Natural killer cell (primary cell): ENCODE results near the gene CERS5. TPM values are rescaled to one million over a fixed set of nuclear protein-coding genes. Genes with fewer than 3 reads are reported as not detected.

ENCODE experiments used
- ATAC-seq, 3 donors: fragments of 150-1000 bp in 2 of 3; fragments of 200-7000 bp in 1 of 3; cut with Tn5 transposase; 1 replicate in 1 of 3; 2 replicates in 2 of 3; pipeline ENCODE4 v1.10.0; 2021; ENCODE audit warnings: mild to moderate bottlenecking in 2 of 3, moderate library complexity in 2 of 3
- DNase-seq, 2 donors: peaks; one replicate each; pipeline versions ENCODE4 v3.0.0 to v3.0.0-alpha.2; 2013 to 2021; ENCODE audit warnings: mixed read lengths in 1 of 2
- H3K27ac ChIP-seq: one replicate; pipeline ENCODE4 v1.5.1; 2013; ENCODE audit warnings: mild to moderate bottlenecking, low read length
- H3K27me3 ChIP-seq: one replicate; pipeline ENCODE4 v1.6.1; 2013; ENCODE audit warnings: low read length; ENCODE audit not compliant: control insufficient read depth, insufficient read depth
- H3K36me3 ChIP-seq: one replicate; pipeline ENCODE4 v1.6.1; 2013; ENCODE audit warnings: low read length; ENCODE audit not compliant: control insufficient read depth, insufficient read depth
- H3K4me1 ChIP-seq: one replicate; pipeline ENCODE4 v1.6.1; 2013; ENCODE audit warnings: low read length; ENCODE audit not compliant: control insufficient read depth, insufficient read depth
- H3K4me3 ChIP-seq: one replicate; pipeline ENCODE4 v1.5.1; 2013; ENCODE audit warnings: low read length
- H3K9me3 ChIP-seq: one replicate; pipeline ENCODE4 v1.6.1; 2013; ENCODE audit warnings: low read length; ENCODE audit not compliant: control insufficient read depth, insufficient read depth
- H3K27ac Mint-ChIP-seq, 2 donors: one replicate each; pipeline ENCODE4 v1.8.0; 2022; ENCODE audit warnings: mild to moderate bottlenecking in 2 of 2, mixed read lengths in 2 of 2, moderate library complexity in 1 of 2
- H3K27me3 Mint-ChIP-seq, 2 donors: one replicate each; pipeline ENCODE4 v1.8.0; 2022; ENCODE audit warnings: low read depth in 2 of 2, mixed read lengths in 2 of 2
- H3K36me3 Mint-ChIP-seq: one replicate; pipeline ENCODE4 v1.8.0; 2022; ENCODE audit warnings: mixed read lengths
- H3K4me1 Mint-ChIP-seq, 2 donors: one replicate each; pipeline ENCODE4 v1.8.0; 2022; ENCODE audit warnings: mixed read lengths in 2 of 2
- H3K4me3 Mint-ChIP-seq: one replicate; pipeline ENCODE4 v1.8.0; 2022; ENCODE audit warnings: mild to moderate bottlenecking, moderate library complexity, mixed read lengths
- H3K9me3 Mint-ChIP-seq, 2 donors: one replicate each; pipeline ENCODE4 v1.8.0; 2022; ENCODE audit warnings: mixed read lengths in 2 of 2
- CTCF ChIP-seq: fragments of 200-600 bp; IDR thresholded peaks from one replicate; pipeline ENCODE4 v1.8.0; 2022; ENCODE audit warnings: antibody characterized with exemption
- WGBS: methylation state at CpG from one replicate; pipeline ENCODE4 v1.1.7; 2013; ENCODE audit warnings: missing lambda C conversion rate; ENCODE audit not compliant: insufficient coverage; 5-methylcytosine and 5-hydroxymethylcytosine counted together
- intact Hi-C: fragments of 100-400 bp; cut with micrococcal nuclease; formaldehyde crosslinking; loops from one replicate; pipeline ENCODE4 v1.14.2; 2022
- total RNA-seq, 4 donors: library from RNA; stranded (reverse); fragments of 120-200 nt in 1 of 4; gene quantifications; one replicate each; pipeline versions ENCODE4 v1.2.3 to v1.2.4, GENCODE V29; 2013 to 2022

The CERS5 gene
- total RNA-seq, 3 donors from 2014 or later (not counting 1 experiment from before 2014, with no cell fraction given), result 69.9 to 81.2 (median 75.8) TPM

GRCh38 chr12:50185301-50185895 is 18.2 kb upstream of the CERS5 start:
- peak overlapping the region in 1 of 2 donors; percentile 35 for H3K27ac Mint-ChIP-seq
- H3K27me3 ChIP-seq, result no peaks in the 10 kb centered on the region
- no peaks in the 10 kb centered on the region for H3K9me3 ChIP-seq
- no peak overlapping the region for H3K4me3 Mint-ChIP-seq
- H3K36me3 Mint-ChIP-seq, result peaks cover 6% of the 10 kb centered on the region
- DNase-seq (no peak), ATAC-seq (no peak)
- H3K9me3 Mint-ChIP-seq, result no peaks in the 10 kb centered on the region
- H3K4me1 ChIP-seq, result no peaks in the 10 kb centered on the region
- WGBS, result 89% methylated on average over 4 of the region's 4 CpGs
- H3K27ac ChIP-seq, result no peak overlapping the region
- peaks cover 0 to 5% of the 10 kb centered on the region in 2 donors for H3K4me1 Mint-ChIP-seq
- intact Hi-C loops, result no loop called here
- H3K4me3 ChIP-seq, result no peak overlapping the region
- peaks cover 12% of the 10 kb centered on the region for H3K36me3 ChIP-seq
- TF ChIP-seq CTCF, result no peak
- no peaks in the 10 kb centered on the region for H3K27me3 Mint-ChIP-seq

- peaks cover 6% of the 10 kb centered on the region for H3K36me3 Mint-ChIP-seq
- Histone ChIP-seq H3K27me3 (no peaks in the 10 kb centered on the region), H3K27ac (no peak overlapping the region), H3K9me3 (no peaks in the 10 kb centered on the region), H3K4me1 (no peaks in the 10 kb centered on the region), H3K36me3 (peaks cover 13% of the 10 kb centered on the region), H3K4me3 (no peak overlapping the region)
- no peak for TF ChIP-seq CTCF
- peaks cover 0 to 4% of the 10 kb centered on the region in 2 donors for H3K4me1 Mint-ChIP-seq
- no peaks in the 10 kb centered on the region for H3K27me3 Mint-ChIP-seq
- intact Hi-C loops, result no loop called here
- ATAC-seq (no peak), DNase-seq (no peak)
- no peaks in the 10 kb centered on the region for H3K9me3 Mint-ChIP-seq
- no peak overlapping the region for H3K4me3 Mint-ChIP-seq
- WGBS, result 94% methylated on average over 5 of the region's 5 CpGs
- H3K27ac Mint-ChIP-seq, result no peak overlapping the region
These were observed 17.1 kb upstream of the CERS5 start for GRCh38 chr12:50184261-50184660.

GRCh38 chr12:50182461-50182860 is 15.3 kb upstream of the CERS5 start:
- Mint-ChIP-seq H3K27ac (no peak overlapping the region), H3K9me3 (no peaks in the 10 kb centered on the region), H3K4me1 (no peaks in the 10 kb centered on the region), H3K36me3 (peaks cover 13% of the 10 kb centered on the region), H3K27me3 (no peaks in the 10 kb centered on the region), H3K4me3 (no peak overlapping the region)
- Histone ChIP-seq H3K9me3 (no peaks in the 10 kb centered on the region), H3K27ac (no peak overlapping the region), H3K4me3 (no peak overlapping the region), H3K27me3 (no peaks in the 10 kb centered on the region), H3K4me1 (no peaks in the 10 kb centered on the region), H3K36me3 (peaks cover 16% of the 10 kb centered on the region)
- TF ChIP-seq CTCF, result no peak
- ATAC-seq, result no peak
- intact Hi-C loops, result no loop called here
- no peak for DNase-seq

GRCh38 chr12:50181691-50182090 is 14.5 kb upstream of the CERS5 start:
- intact Hi-C loops, result no loop called here
- peaks cover 21% of the 10 kb centered on the region for H3K36me3 ChIP-seq
- no peak overlapping the region for H3K4me3 ChIP-seq
- Mint-ChIP-seq H3K4me3 (no peak overlapping the region), H3K27me3 (no peaks in the 10 kb centered on the region), H3K36me3 (peaks cover 19% of the 10 kb centered on the region), H3K27ac (no peak overlapping the region), H3K9me3 (no peaks in the 10 kb centered on the region), H3K4me1 (no peaks in the 10 kb centered on the region)
- no peaks in the 10 kb centered on the region for H3K4me1 ChIP-seq
- no peak for DNase-seq
- H3K9me3 ChIP-seq, result no peaks in the 10 kb centered on the region
- no peak for ATAC-seq
- no peak for TF ChIP-seq CTCF
- no peaks in the 10 kb centered on the region for H3K27me3 ChIP-seq
- no peak overlapping the region for H3K27ac ChIP-seq
- 99% methylated on average over 4 of the region's 4 CpGs for WGBS
